ENCODE results near the gene ATP2B2. TPM values are rescaled to one million over a fixed set of nuclear protein-coding genes. Genes with fewer than 3 reads are reported as not detected.

The ATP2B2 gene
- total RNA-seq, 1 donor from 2014 or later, result 0.09 TPM

DNA sequence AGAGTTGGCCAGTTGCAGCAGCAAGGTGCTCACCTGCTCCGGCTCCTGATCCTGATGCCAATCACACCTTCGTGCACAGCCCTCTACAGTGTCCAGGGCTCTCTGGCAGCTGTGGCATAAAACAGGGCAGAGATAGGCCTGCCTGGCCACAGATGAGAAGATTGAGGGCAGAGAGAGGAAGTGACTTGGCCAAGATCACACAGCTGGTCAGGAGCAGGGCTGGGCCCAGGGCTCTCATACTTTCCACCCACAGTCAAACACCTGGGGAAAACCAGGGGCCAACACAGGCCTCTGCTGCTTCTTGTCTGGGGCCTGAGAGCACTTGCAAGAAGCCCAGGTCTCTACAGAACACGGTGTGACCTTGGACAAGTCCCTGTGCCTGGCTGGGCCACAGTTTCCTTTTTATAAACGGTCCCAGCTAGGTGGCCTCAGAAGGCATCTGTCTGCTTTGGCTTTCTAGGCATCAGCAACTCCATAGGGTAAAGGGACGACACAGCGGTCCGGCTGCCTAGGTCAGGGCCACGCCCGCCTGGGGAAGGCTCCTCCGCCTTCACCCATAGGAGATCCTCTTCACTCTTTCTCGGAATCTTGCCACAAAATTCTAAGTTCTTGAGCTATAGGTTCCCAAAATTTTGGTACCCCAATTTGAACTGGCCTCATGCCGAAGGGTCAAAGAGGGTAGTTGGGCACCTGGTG is 3.1 kb downstream of the ATP2B2 start:
- Histone ChIP-seq H3K4me3 (no peak overlapping the region), H3K9me3 (no peaks in the 10 kb centered on the region), H3K4me1 (no peaks in the 10 kb centered on the region), H3K27ac (no peak overlapping the region), H3K27me3 (ENCODE audit: low read depth) (peaks cover 35% of the 10 kb centered on the region), H3K36me3 (no peaks in the 10 kb centered on the region)
- DNase-seq, result no peak
- ATAC-seq, result no peak
- intact Hi-C loops (cut with DNase I), result no loop called here
- TF ChIP-seq, protein P1, sequence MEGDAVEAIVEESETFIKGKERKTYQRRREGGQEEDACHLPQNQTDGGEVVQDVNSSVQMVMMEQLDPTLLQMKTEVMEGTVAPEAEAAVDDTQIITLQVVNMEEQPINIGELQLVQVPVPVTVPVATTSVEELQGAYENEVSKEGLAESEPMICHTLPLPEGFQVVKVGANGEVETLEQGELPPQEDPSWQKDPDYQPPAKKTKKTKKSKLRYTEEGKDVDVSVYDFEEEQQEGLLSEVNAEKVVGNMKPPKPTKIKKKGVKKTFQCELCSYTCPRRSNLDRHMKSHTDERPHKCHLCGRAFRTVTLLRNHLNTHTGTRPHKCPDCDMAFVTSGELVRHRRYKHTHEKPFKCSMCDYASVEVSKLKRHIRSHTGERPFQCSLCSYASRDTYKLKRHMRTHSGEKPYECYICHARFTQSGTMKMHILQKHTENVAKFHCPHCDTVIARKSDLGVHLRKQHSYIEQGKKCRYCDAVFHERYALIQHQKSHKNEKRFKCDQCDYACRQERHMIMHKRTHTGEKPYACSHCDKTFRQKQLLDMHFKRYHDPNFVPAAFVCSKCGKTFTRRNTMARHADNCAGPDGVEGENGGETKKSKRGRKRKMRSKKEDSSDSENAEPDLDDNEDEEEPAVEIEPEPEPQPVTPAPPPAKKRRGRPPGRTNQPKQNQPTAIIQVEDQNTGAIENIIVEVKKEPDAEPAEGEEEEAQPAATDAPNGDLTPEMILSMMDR (IDR thresholded peaks at IDR 0.05), result no peak

DNA sequence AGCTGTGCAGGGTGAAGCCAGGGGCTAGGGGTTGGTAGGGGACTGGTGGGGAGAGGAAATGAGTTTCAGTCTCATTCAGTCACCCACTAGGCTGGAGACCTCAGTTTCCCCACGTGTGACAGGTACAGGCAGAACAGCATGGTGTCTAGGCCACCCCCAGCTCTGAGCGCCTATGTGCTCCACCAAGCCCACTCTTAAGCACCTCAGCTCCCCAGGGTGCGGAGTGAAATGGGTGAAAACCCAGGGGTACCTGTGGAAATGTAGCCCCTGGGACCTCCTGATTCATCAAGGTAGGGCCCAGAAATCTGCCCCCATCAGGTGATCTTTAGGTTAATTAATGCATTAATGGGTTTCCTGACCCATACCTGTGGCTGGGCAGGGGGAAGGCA is 3.7 kb downstream of the ATP2B2 start:
- DNase-seq (no peak), ATAC-seq (no peak)
- Histone ChIP-seq H3K4me1 (no peaks in the 10 kb centered on the region), H3K27ac (no peak overlapping the region), H3K27me3 (ENCODE audit: low read depth) (peaks cover 41% of the 10 kb centered on the region), H3K4me3 (no peak overlapping the region), H3K36me3 (no peaks in the 10 kb centered on the region), H3K9me3 (no peaks in the 10 kb centered on the region)
- TF ChIP-seq, protein P1 (IDR thresholded peaks at IDR 0.05), result no peak
- intact Hi-C loops (cut with DNase I), result no loop called here

DNA sequence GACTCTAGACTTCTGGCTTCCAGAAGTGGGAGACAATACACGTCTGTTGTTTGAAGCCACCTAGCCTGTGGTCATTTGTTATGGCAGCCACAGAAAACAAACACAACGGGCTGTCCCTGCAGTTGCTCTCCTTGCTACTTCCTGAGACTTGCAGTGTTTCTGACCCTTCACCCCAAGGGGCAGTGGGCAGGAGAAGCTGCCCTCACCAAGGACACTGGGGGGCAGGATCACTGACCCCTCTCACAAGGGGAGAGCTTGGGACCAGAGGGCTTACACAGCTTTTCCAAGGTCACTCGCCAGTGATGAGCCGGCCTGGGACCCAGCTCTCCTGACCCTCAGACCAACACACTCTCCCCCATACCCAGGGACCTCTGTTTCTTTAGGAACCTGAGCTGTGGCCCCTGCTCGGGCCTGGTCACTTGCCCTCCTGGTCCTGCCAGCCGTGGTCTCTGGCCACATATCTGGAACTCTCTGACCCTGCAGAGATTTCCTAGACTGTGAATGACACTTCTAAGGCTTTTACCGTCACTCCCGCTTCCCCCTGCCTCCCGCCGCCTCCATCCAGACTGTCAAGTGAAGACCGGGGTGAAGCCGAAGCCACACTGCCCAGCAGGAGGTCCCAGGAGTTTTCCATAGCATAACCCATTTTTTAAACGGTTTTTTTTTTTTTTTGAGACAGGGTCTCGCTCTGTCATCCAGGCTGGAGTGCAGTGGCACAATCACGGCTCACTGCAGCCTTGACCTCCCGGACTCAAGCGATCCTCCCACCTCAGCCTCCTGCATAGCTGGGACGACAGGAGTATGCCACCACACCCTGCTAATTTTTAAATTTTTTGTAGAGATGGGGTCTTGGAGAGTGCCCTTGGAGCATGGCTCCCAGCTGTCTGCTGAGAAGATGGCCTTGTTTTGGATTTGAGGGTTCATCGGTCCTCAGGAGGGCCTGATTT is 4.4 kb downstream of the ATP2B2 start:
- H3K36me3 ChIP-seq, result no peaks in the 10 kb centered on the region
- DNase-seq (no peak), ATAC-seq (no peak)
- H3K9me3 ChIP-seq, result no peaks in the 10 kb centered on the region
- H3K27me3 ChIP-seq (ENCODE audit: low read depth), result peaks cover 34% of the 10 kb centered on the region
- intact Hi-C loops (cut with DNase I), result no loop called here
- TF ChIP-seq, protein P1 (IDR thresholded peaks at IDR 0.05), result no peak
- no peak overlapping the region for H3K4me3 ChIP-seq
- H3K4me1 ChIP-seq, result no peaks in the 10 kb centered on the region
- H3K27ac ChIP-seq, result no peak overlapping the region

DNA sequence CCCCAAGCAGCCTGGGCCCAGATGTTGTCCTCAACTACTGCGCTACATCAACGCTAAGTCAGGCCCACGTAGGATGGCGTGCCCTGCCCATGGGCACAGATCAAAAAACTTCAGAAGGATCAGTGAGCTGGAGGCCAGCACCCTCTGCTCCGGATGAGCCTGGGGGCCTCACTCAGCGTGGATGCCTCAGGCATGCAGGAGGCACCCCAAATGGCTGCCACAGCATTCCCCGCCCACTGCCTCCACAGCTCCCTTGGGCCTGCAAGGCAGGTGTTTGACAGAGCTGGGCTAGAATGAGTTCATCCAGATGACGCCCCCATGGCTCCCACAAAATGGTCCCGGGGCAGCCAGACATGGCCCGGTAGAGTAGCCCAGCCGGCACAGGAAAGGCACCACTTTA is 7.1 kb downstream of the ATP2B2 start:
- Histone ChIP-seq H3K9me3 (no peaks in the 10 kb centered on the region), H3K4me1 (no peaks in the 10 kb centered on the region), H3K27ac (no peak overlapping the region), H3K27me3 (ENCODE audit: low read depth) (peaks cover 15% of the 10 kb centered on the region), H3K36me3 (no peaks in the 10 kb centered on the region), H3K4me3 (no peak overlapping the region)
- TF ChIP-seq, protein P1 (IDR thresholded peaks at IDR 0.05), result no peak
- intact Hi-C loops (cut with DNase I), result no loop called here
- DNase-seq (no peak), ATAC-seq (no peak)

DNA sequence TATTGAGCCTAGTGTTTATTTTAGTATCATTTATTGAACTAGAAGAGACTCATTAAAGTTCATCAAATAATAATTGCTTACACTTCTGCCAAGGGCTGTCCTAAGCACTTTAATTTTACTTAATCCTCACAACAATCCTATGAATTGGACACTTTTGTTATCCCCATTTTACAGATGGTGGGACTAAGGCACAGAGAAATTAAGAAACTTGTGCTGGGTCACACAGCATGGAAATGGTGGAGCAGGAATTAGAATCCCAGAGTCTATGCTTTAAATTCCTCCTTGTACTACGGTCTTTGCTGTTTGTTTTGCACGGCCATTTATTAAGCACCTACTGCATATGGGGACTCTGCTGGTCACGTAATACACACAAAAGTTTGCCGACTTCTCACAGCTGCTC is 7.9 kb downstream of the ATP2B2 start:
- TF ChIP-seq, protein P1 (IDR thresholded peaks at IDR 0.05), result no peak
- no peak overlapping the region for H3K4me3 ChIP-seq
- H3K4me1 ChIP-seq, result no peaks in the 10 kb centered on the region
- H3K9me3 ChIP-seq, result no peaks in the 10 kb centered on the region
- intact Hi-C loops (cut with DNase I), result no loop called here
- ATAC-seq, result no peak
- H3K36me3 ChIP-seq, result no peaks in the 10 kb centered on the region
- peaks cover 9% of the 10 kb centered on the region for H3K27me3 ChIP-seq (ENCODE audit: low read depth)
- no peak for DNase-seq
- H3K27ac ChIP-seq, result no peak overlapping the region
